A673 (cell line): ENCODE results near the gene NUBPL.

ENCODE experiments used
- CTCF ChIP-seq: fragments of 300-800, 200-600 bp; sonication (generic); conservative IDR thresholded peaks from 2 replicates; pipeline ENCODE4 v1.5.1; 2017; ENCODE audit warnings: low read depth, mild to moderate bottlenecking, antibody characterized with exemption, low read length, moderate library complexity, mixed read lengths
- EZH2 ChIP-seq: fragments of 200-600 bp; sonication (generic); IDR thresholded peaks from 2 replicates; pipeline ENCODE4 v1.6.1; 2017; ENCODE audit warnings: borderline replicate concordance, low read depth, mild to moderate bottlenecking, mixed read lengths, antibody characterized with exemption, low read length; ENCODE audit not compliant: poor library complexity, severe bottlenecking

GRCh38 chr14:31761325-31761724 lies 200.1 kb downstream of the NUBPL start:
- no peak for TF ChIP-seq CTCF
- TF ChIP-seq EZH2: no peak
